HepG2 (cell line): Measurements from ENCODE around the gene PKD1L1. TPM values are rescaled to one million over a fixed set of nuclear protein-coding genes. Genes with fewer than 3 reads are reported as not detected.

Source experiments
- BORCS8-MEF2B ChIP-seq: sonication (generic); formaldehyde crosslinking; IDR thresholded peaks from 2 replicates; pipeline ENCODE4 v1.8.0; 2022; ENCODE audit warnings: mild to moderate bottlenecking, missing genetic modification reagents
- CCDC6 ChIP-seq: sonication (generic); formaldehyde crosslinking; IDR thresholded peaks from 2 replicates; pipeline ENCODE4 v1.8.1; 2022; ENCODE audit warnings: mild to moderate bottlenecking, missing genetic modification reagents, moderate library complexity
- DNMT3B ChIP-seq: conservative IDR thresholded peaks from 2 replicates; pipeline ENCODE4 v1.6.1; 2016; ENCODE audit warnings: missing biosample characterization, control low read depth
- EEA1 ChIP-seq: sonication (generic); formaldehyde crosslinking; IDR thresholded peaks from 2 replicates; pipeline ENCODE4 v1.5.1; 2020; ENCODE audit warnings: mild to moderate bottlenecking, missing genetic modification reagents, borderline replicate concordance
- NFKB2 ChIP-seq: sonication (generic); formaldehyde crosslinking; IDR thresholded peaks from 2 replicates; pipeline ENCODE4 v1.4.0; 2020; ENCODE audit warnings: missing genetic modification reagents, borderline replicate concordance
- PITX1 ChIP-seq: sonication (generic); formaldehyde crosslinking; IDR thresholded peaks from 2 replicates; pipeline ENCODE4 v1.5.1; 2020; ENCODE audit warnings: mild to moderate bottlenecking, missing genetic modification reagents
- RBM39 ChIP-seq: fragments of 200-400 bp; formaldehyde crosslinking; IDR thresholded peaks from one replicate; pipeline ENCODE4 v1.6.1; 2018; ENCODE audit warnings: antibody characterized with exemption, mild to moderate bottlenecking, low read depth, low read length; ENCODE audit not compliant: poor library complexity, severe bottlenecking
- TEAD3 ChIP-seq: optimal IDR thresholded peaks from 2 replicates; pipeline ENCODE3; 2016; ENCODE audit warnings: borderline replicate concordance
- THAP11 ChIP-seq: IDR thresholded peaks from 2 replicates; pipeline ENCODE4 v1.6.1; 2016; ENCODE audit warnings: missing biosample characterization, missing genetic modification reagents
- TSC22D2 ChIP-seq: sonication (generic); formaldehyde crosslinking; IDR thresholded peaks from 2 replicates; pipeline ENCODE4 v1.5.1; 2020; ENCODE audit warnings: missing genetic modification reagents, mild to moderate bottlenecking, borderline replicate concordance
- ZNF3 ChIP-seq: IDR thresholded peaks from 2 replicates; pipeline ENCODE4 v1.7.0; 2017; ENCODE audit warnings: inconsistent platforms
- ZNF382 ChIP-seq: sonication (generic); formaldehyde crosslinking; IDR thresholded peaks from 2 replicates; pipeline ENCODE4 v1.5.0; 2020; ENCODE audit warnings: missing genetic modification reagents, mild to moderate bottlenecking, borderline replicate concordance
- ZNF619 ChIP-seq: sonication (generic); formaldehyde crosslinking; IDR thresholded peaks from 2 replicates; pipeline ENCODE4 v1.4.0; 2020; ENCODE audit warnings: mild to moderate bottlenecking, missing genetic modification reagents
- polyA plus RNA-seq, 8 experiments: library from polyadenylated mRNA; depleted of rRNA in 3 of 8; stranded (reverse) in 7 of 8; unstranded in 1 of 8; fragments of >200 nt; fragmentation: Illumina TruSeq in 4 of 8; extraction: Trizol in 4 of 8; gene quantifications; 2 replicates each; pipeline versions ENCODE4 v1.2.1 to v1.2.3, GENCODE V29; 2011 to 2016; ENCODE audit warnings: low read depth in 4 of 8, missing spikeins in 1 of 8, mixed read lengths in 1 of 8; ENCODE audit not compliant: insufficient read depth in 1 of 8
- total RNA-seq, 5 experiments: library from RNA; depleted of rRNA; stranded (reverse); fragments of >200 nt; fragmentation: Illumina TruSeq; extraction: Trizol; gene quantifications; 2 replicates each; pipeline ENCODE4 v1.2.3, GENCODE V29; 2016; ENCODE audit warnings: low read depth in 1 of 5
- TF ChIP-seq, protein P1 (sequence below): sonication (generic); formaldehyde crosslinking; IDR thresholded peaks from 2 replicates; pipeline ENCODE4 v1.9.0; 2021; ENCODE audit warnings: missing genetic modification reagents, borderline replicate concordance
- TF ChIP-seq, protein P2 (sequence below): sonication (generic); formaldehyde crosslinking; IDR thresholded peaks from 2 replicates; pipeline ENCODE4 v1.5.0; 2020; ENCODE audit warnings: missing genetic modification reagents
- TF ChIP-seq, protein P3 (sequence below): sonication (generic); formaldehyde crosslinking; IDR thresholded peaks from 2 replicates; pipeline ENCODE4 v1.8.0; 2022; ENCODE audit warnings: mild to moderate bottlenecking, missing genetic modification reagents; ENCODE audit not compliant: insufficient replicate concordance
- TF ChIP-seq, protein P4 (sequence below): IDR thresholded peaks from 2 replicates; pipeline ENCODE4 v1.6.1; 2016; ENCODE audit warnings: low read depth, missing genetic modification reagents, missing compliant biosample characterization
- TF ChIP-seq, protein P5 (sequence below): sonication (generic); formaldehyde crosslinking; IDR thresholded peaks from 2 replicates; pipeline ENCODE4 v1.8.1; 2023; ENCODE audit warnings: missing genetic modification reagents, mild to moderate bottlenecking, borderline replicate concordance

The PKD1L1 gene
- total and polyA plus RNA-seq, 2 of the 13 experiments (the other 11 are each of a cell fraction or from before 2014, with no cell fraction given): 0.01 TPM; not detected in 1

DNA sequence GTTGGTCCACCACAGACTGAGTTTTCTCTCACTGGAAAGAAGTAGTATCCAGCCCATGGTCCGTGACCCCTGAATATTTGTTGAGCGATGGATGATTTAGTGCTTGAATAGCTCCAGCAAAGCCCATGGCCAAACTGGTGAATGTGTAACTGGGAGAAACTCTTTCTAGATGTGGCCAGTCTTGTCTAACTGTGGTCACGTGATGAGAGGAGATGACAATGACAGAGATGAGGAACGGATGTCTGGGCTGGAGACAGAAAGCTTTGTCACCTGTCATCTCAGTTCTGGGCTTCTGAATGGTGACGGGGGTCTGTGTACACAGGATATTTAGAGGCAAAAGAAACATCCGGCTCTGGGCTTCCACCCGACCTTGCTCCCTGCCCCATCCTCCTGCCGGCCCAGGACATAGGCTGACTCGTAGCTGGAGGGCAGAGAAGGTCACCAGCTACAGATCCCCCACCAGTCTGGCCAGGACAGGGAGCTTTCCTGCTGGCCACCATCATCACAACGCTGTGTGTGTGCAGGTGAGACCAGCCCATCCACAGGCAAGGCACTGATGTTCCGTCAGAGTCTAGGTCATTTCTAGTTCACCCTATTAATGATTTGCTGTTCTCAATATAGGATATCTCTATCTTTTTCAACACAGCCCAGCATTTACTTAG is 213.8 kb downstream of the PKD1L1 start (continued):
- TF ChIP-seq, protein P1, sequence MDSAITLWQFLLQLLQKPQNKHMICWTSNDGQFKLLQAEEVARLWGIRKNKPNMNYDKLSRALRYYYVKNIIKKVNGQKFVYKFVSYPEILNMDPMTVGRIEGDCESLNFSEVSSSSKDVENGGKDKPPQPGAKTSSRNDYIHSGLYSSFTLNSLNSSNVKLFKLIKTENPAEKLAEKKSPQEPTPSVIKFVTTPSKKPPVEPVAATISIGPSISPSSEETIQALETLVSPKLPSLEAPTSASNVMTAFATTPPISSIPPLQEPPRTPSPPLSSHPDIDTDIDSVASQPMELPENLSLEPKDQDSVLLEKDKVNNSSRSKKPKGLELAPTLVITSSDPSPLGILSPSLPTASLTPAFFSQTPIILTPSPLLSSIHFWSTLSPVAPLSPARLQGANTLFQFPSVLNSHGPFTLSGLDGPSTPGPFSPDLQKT (CRISPR knock-in tag): no peak
- TF ChIP-seq CCDC6 (CRISPR knock-in tag) (no peak), DNMT3B (CRISPR knock-in tag) (no peak), ZNF619 (CRISPR knock-in tag) (peak; percentile 51; the same call in 1 of the 2 replicates), THAP11 (CRISPR knock-in tag) (peak; percentile 63), TSC22D2 (no peak; the same call in 1 of the 2 replicates), ZNF3 (CRISPR knock-in tag) (no peak; the same call in 1 of the 2 replicates), BORCS8-MEF2B (CRISPR knock-in tag) (peak; percentile 72), TEAD3 (CRISPR knock-in tag) (peak; percentile 89), PITX1 (CRISPR knock-in tag) (peak; percentile 97), RBM39 (no peak), EEA1 (CRISPR knock-in tag) (no peak), NFKB2 (CRISPR knock-in tag) (peak; percentile 59; the same call in 1 of the 2 replicates), ZNF382 (CRISPR knock-in tag) (no peak)
- TF ChIP-seq, protein P2, sequence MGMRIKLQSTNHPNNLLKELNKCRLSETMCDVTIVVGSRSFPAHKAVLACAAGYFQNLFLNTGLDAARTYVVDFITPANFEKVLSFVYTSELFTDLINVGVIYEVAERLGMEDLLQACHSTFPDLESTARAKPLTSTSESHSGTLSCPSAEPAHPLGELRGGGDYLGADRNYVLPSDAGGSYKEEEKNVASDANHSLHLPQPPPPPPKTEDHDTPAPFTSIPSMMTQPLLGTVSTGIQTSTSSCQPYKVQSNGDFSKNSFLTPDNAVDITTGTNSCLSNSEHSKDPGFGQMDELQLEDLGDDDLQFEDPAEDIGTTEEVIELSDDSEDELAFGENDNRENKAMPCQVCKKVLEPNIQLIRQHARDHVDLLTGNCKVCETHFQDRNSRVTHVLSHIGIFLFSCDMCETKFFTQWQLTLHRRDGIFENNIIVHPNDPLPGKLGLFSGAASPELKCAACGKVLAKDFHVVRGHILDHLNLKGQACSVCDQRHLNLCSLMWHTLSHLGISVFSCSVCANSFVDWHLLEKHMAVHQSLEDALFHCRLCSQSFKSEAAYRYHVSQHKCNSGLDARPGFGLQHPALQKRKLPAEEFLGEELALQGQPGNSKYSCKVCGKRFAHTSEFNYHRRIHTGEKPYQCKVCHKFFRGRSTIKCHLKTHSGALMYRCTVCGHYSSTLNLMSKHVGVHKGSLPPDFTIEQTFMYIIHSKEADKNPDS: peak; percentile 56; the same call in 1 of the 2 replicates
- TF ChIP-seq, protein P3, sequence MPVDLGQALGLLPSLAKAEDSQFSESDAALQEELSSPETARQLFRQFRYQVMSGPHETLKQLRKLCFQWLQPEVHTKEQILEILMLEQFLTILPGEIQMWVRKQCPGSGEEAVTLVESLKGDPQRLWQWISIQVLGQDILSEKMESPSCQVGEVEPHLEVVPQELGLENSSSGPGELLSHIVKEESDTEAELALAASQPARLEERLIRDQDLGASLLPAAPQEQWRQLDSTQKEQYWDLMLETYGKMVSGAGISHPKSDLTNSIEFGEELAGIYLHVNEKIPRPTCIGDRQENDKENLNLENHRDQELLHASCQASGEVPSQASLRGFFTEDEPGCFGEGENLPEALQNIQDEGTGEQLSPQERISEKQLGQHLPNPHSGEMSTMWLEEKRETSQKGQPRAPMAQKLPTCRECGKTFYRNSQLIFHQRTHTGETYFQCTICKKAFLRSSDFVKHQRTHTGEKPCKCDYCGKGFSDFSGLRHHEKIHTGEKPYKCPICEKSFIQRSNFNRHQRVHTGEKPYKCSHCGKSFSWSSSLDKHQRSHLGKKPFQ (CRISPR knock-in tag): peak; percentile 33
- TF ChIP-seq, protein P4, sequence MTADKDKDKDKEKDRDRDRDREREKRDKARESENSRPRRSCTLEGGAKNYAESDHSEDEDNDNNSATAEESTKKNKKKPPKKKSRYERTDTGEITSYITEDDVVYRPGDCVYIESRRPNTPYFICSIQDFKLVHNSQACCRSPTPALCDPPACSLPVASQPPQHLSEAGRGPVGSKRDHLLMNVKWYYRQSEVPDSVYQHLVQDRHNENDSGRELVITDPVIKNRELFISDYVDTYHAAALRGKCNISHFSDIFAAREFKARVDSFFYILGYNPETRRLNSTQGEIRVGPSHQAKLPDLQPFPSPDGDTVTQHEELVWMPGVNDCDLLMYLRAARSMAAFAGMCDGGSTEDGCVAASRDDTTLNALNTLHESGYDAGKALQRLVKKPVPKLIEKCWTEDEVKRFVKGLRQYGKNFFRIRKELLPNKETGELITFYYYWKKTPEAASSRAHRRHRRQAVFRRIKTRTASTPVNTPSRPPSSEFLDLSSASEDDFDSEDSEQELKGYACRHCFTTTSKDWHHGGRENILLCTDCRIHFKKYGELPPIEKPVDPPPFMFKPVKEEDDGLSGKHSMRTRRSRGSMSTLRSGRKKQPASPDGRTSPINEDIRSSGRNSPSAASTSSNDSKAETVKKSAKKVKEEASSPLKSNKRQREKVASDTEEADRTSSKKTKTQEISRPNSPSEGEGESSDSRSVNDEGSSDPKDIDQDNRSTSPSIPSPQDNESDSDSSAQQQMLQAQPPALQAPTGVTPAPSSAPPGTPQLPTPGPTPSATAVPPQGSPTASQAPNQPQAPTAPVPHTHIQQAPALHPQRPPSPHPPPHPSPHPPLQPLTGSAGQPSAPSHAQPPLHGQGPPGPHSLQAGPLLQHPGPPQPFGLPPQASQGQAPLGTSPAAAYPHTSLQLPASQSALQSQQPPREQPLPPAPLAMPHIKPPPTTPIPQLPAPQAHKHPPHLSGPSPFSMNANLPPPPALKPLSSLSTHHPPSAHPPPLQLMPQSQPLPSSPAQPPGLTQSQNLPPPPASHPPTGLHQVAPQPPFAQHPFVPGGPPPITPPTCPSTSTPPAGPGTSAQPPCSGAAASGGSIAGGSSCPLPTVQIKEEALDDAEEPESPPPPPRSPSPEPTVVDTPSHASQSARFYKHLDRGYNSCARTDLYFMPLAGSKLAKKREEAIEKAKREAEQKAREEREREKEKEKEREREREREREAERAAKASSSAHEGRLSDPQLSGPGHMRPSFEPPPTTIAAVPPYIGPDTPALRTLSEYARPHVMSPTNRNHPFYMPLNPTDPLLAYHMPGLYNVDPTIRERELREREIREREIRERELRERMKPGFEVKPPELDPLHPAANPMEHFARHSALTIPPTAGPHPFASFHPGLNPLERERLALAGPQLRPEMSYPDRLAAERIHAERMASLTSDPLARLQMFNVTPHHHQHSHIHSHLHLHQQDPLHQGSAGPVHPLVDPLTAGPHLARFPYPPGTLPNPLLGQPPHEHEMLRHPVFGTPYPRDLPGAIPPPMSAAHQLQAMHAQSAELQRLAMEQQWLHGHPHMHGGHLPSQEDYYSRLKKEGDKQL (CRISPR knock-in tag): peak; percentile 87; the same call in 1 of the 2 replicates
- TF ChIP-seq, protein P5, sequence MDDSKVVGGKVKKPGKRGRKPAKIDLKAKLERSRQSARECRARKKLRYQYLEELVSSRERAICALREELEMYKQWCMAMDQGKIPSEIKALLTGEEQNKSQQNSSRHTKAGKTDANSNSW (CRISPR knock-in tag): no peak
